HepG2 (cell line): ENCODE measurements around the gene BMP8A.

Experiments
- GABPA ChIP-seq, 2 experiments: IDR thresholded peaks; 2 replicates each; pipeline ENCODE4 v1.6.1; 2011 to 2016; ENCODE audit warnings: low read depth in 2 of 2, low read length in 1 of 2, missing biosample characterization in 1 of 2, missing genetic modification characterization in 1 of 2
- MYC ChIP-seq: sonication (generic); formaldehyde crosslinking; IDR thresholded peaks from 2 replicates; pipeline ENCODE4 v1.9.0; 2021; ENCODE audit warnings: missing genetic modification reagents, borderline replicate concordance
- TF ChIP-seq, protein P1 (sequence below): sonication (generic); formaldehyde crosslinking; IDR thresholded peaks from 2 replicates; pipeline ENCODE4 v1.5.0; 2020; ENCODE audit warnings: mild to moderate bottlenecking, missing genetic modification reagents, moderate library complexity

DNA sequence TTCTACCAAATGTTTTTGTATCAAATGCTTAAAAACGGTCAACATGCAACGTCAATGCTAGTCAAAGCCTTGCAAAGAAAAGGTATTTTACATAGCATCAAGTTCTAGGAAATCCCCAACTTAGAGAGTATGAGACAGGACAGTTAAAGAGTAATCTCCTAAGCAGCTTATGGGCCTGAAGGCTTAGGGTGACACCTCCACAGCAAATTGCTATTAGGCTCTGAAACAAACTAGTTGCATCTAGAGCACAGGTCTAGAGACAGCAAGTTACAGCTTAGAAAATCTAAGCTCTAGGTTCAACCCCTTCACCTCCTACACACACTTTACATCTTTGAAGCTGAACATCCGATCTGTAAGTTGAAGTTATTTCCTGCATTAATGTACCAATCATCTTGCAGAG is 71.5 kb downstream of the BMP8A start:
- TF ChIP-seq MYC, result no peak
- no peak for TF ChIP-seq GABPA (IDR thresholded peaks at IDR 0.05; ENCODE audit: low read depth, low read length)
- no peak for TF ChIP-seq GABPA (CRISPR knock-in tag; IDR thresholded peaks at IDR 0.05; ENCODE audit: low read depth)
- TF ChIP-seq, protein P1, sequence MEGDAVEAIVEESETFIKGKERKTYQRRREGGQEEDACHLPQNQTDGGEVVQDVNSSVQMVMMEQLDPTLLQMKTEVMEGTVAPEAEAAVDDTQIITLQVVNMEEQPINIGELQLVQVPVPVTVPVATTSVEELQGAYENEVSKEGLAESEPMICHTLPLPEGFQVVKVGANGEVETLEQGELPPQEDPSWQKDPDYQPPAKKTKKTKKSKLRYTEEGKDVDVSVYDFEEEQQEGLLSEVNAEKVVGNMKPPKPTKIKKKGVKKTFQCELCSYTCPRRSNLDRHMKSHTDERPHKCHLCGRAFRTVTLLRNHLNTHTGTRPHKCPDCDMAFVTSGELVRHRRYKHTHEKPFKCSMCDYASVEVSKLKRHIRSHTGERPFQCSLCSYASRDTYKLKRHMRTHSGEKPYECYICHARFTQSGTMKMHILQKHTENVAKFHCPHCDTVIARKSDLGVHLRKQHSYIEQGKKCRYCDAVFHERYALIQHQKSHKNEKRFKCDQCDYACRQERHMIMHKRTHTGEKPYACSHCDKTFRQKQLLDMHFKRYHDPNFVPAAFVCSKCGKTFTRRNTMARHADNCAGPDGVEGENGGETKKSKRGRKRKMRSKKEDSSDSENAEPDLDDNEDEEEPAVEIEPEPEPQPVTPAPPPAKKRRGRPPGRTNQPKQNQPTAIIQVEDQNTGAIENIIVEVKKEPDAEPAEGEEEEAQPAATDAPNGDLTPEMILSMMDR (CRISPR knock-in tag), result no peak
